ENCODE measurements around the gene UNC5C.

The UNC5C gene

DNA sequence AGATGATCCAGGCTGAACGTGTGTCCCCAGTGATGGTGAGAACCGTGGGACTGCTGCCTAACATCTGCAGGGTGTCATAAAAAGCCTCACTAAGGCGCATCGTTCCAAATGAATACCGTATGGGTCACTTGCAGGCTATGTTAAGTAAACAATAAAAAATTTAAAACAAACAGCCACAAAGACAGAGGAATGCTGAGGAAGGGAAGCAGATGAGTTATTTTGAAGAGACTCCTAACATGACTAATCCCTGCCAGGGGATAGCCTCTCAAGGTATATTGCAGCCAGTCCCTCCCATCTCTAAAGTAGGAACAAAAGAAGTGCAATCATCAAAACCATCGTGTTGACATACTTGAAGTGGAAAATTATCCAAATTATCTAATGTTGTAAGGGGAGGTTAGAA lies 83.8 kb downstream of the UNC5C start (continued):
- TF ChIP-seq, protein P1, sequence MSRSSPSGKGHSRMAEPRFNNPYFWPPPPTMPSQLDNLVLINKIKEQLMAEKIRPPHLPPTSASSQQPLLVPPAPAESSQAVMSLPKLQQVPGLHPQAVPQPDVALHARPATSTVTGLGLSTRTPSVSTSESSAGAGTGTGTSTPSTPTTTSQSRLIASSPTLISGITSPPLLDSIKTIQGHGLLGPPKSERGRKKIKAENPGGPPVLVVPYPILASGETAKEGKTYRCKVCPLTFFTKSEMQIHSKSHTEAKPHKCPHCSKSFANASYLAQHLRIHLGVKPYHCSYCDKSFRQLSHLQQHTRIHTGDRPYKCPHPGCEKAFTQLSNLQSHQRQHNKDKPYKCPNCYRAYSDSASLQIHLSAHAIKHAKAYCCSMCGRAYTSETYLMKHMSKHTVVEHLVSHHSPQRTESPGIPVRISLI (tag by site-specific recombination; IDR thresholded peaks at IDR 0.05): no peak
- TF ChIP-seq ZBTB8A (tag by site-specific recombination; IDR thresholded peaks at IDR 0.05) (0 out of 2 replicates have a peak, but pooled peaks have one; percentile 15), ZNF501 (tag by site-specific recombination; IDR thresholded peaks at IDR 0.05) (no peak), ZNF560 (tag by site-specific recombination; IDR thresholded peaks at IDR 0.05; ENCODE audit: borderline replicate concordance) (no peak), ZNF223 (tag by site-specific recombination; IDR thresholded peaks at IDR 0.05) (no peak), ZNF777 (tag by site-specific recombination; IDR thresholded peaks at IDR 0.05; ENCODE audit: borderline replicate concordance) (no peak), ZNF132 (tag by site-specific recombination; IDR thresholded peaks at IDR 0.05; ENCODE audit: borderline replicate concordance) (no peak), SP2 (tag by site-specific recombination; IDR thresholded peaks at IDR 0.05) (no peak), ZNF530 (tag by site-specific recombination; IDR thresholded peaks at IDR 0.05; ENCODE audit: low read depth) (no peak), ZNF248 (tag by site-specific recombination; IDR thresholded peaks at IDR 0.05) (no peak), REPIN1 (tag by site-specific recombination; IDR thresholded peaks at IDR 0.05; ENCODE audit: low read depth) (no peak), ZBTB1 (tag by site-specific recombination; IDR thresholded peaks at IDR 0.05) (no peak), ZNF776 (tag by site-specific recombination; IDR thresholded peaks at IDR 0.05; ENCODE audit: borderline replicate concordance) (no peak), ZNF266 (tag by site-specific recombination; IDR thresholded peaks at IDR 0.05; ENCODE audit: low read depth) (no peak), SP7 (tag by site-specific recombination; IDR thresholded peaks at IDR 0.05) (no peak), ZXDB (tag by site-specific recombination; IDR thresholded peaks at IDR 0.05) (no peak), MZF1 (tag by site-specific recombination; IDR thresholded peaks at IDR 0.05; ENCODE audit: borderline replicate concordance) (0 out of 2 replicates have a peak, but pooled peaks have one; percentile 17), ZNF174 (tag by site-specific recombination; IDR thresholded peaks at IDR 0.05) (no peak), ZNF549 (tag by site-specific recombination; IDR thresholded peaks at IDR 0.05) (no peak), ZNF707 (tag by site-specific recombination; IDR thresholded peaks at IDR 0.05) (no peak), ZNF843 (tag by site-specific recombination; IDR thresholded peaks at IDR 0.05) (no peak)
- TF ChIP-seq, protein P2, sequence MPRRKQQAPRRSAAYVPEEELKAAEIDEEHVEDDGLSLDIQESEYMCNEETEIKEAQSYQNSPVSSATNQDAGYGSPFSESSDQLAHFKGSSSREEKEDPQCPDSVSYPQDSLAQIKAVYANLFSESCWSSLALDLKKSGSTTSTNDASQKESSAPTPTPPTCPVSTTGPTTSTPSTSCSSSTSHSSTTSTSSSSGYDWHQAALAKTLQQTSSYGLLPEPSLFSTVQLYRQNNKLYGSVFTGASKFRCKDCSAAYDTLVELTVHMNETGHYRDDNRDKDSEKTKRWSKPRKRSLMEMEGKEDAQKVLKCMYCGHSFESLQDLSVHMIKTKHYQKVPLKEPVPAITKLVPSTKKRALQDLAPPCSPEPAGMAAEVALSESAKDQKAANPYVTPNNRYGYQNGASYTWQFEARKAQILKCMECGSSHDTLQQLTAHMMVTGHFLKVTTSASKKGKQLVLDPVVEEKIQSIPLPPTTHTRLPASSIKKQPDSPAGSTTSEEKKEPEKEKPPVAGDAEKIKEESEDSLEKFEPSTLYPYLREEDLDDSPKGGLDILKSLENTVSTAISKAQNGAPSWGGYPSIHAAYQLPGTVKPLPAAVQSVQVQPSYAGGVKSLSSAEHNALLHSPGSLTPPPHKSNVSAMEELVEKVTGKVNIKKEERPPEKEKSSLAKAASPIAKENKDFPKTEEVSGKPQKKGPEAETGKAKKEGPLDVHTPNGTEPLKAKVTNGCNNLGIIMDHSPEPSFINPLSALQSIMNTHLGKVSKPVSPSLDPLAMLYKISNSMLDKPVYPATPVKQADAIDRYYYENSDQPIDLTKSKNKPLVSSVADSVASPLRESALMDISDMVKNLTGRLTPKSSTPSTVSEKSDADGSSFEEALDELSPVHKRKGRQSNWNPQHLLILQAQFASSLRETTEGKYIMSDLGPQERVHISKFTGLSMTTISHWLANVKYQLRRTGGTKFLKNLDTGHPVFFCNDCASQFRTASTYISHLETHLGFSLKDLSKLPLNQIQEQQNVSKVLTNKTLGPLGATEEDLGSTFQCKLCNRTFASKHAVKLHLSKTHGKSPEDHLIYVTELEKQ (tag by site-specific recombination; IDR thresholded peaks at IDR 0.05; ENCODE audit: borderline replicate concordance): no peak
- TF ChIP-seq, protein P3, sequence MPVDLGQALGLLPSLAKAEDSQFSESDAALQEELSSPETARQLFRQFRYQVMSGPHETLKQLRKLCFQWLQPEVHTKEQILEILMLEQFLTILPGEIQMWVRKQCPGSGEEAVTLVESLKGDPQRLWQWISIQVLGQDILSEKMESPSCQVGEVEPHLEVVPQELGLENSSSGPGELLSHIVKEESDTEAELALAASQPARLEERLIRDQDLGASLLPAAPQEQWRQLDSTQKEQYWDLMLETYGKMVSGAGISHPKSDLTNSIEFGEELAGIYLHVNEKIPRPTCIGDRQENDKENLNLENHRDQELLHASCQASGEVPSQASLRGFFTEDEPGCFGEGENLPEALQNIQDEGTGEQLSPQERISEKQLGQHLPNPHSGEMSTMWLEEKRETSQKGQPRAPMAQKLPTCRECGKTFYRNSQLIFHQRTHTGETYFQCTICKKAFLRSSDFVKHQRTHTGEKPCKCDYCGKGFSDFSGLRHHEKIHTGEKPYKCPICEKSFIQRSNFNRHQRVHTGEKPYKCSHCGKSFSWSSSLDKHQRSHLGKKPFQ (tag by site-specific recombination; IDR thresholded peaks at IDR 0.05): no peak
- TF ChIP-seq, protein P4, sequence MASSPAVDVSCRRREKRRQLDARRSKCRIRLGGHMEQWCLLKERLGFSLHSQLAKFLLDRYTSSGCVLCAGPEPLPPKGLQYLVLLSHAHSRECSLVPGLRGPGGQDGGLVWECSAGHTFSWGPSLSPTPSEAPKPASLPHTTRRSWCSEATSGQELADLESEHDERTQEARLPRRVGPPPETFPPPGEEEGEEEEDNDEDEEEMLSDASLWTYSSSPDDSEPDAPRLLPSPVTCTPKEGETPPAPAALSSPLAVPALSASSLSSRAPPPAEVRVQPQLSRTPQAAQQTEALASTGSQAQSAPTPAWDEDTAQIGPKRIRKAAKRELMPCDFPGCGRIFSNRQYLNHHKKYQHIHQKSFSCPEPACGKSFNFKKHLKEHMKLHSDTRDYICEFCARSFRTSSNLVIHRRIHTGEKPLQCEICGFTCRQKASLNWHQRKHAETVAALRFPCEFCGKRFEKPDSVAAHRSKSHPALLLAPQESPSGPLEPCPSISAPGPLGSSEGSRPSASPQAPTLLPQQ (tag by site-specific recombination; IDR thresholded peaks at IDR 0.05): no peak
- TF ChIP-seq, protein P5, sequence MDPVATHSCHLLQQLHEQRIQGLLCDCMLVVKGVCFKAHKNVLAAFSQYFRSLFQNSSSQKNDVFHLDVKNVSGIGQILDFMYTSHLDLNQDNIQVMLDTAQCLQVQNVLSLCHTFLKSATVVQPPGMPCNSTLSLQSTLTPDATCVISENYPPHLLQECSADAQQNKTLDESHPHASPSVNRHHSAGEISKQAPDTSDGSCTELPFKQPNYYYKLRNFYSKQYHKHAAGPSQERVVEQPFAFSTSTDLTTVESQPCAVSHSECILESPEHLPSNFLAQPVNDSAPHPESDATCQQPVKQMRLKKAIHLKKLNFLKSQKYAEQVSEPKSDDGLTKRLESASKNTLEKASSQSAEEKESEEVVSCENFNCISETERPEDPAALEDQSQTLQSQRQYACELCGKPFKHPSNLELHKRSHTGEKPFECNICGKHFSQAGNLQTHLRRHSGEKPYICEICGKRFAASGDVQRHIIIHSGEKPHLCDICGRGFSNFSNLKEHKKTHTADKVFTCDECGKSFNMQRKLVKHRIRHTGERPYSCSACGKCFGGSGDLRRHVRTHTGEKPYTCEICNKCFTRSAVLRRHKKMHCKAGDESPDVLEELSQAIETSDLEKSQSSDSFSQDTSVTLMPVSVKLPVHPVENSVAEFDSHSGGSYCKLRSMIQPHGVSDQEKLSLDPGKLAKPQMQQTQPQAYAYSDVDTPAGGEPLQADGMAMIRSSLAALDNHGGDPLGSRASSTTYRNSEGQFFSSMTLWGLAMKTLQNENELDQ (tag by site-specific recombination; IDR thresholded peaks at IDR 0.05; ENCODE audit: low read depth): no peak
- TF ChIP-seq, protein P6, sequence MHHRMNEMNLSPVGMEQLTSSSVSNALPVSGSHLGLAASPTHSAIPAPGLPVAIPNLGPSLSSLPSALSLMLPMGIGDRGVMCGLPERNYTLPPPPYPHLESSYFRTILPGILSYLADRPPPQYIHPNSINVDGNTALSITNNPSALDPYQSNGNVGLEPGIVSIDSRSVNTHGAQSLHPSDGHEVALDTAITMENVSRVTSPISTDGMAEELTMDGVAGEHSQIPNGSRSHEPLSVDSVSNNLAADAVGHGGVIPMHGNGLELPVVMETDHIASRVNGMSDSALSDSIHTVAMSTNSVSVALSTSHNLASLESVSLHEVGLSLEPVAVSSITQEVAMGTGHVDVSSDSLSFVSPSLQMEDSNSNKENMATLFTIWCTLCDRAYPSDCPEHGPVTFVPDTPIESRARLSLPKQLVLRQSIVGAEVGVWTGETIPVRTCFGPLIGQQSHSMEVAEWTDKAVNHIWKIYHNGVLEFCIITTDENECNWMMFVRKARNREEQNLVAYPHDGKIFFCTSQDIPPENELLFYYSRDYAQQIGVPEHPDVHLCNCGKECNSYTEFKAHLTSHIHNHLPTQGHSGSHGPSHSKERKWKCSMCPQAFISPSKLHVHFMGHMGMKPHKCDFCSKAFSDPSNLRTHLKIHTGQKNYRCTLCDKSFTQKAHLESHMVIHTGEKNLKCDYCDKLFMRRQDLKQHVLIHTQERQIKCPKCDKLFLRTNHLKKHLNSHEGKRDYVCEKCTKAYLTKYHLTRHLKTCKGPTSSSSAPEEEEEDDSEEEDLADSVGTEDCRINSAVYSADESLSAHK (tag by site-specific recombination; IDR thresholded peaks at IDR 0.05): no peak
- TF ChIP-seq, protein P7, sequence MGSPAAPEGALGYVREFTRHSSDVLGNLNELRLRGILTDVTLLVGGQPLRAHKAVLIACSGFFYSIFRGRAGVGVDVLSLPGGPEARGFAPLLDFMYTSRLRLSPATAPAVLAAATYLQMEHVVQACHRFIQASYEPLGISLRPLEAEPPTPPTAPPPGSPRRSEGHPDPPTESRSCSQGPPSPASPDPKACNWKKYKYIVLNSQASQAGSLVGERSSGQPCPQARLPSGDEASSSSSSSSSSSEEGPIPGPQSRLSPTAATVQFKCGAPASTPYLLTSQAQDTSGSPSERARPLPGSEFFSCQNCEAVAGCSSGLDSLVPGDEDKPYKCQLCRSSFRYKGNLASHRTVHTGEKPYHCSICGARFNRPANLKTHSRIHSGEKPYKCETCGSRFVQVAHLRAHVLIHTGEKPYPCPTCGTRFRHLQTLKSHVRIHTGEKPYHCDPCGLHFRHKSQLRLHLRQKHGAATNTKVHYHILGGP (tag by site-specific recombination; IDR thresholded peaks at IDR 0.05): 0 out of 2 replicates have a peak, but pooled peaks have one; percentile 21

Data from HEK293 (cell line).